ENCODE data around the gene A4GALT. TPM values are rescaled to one million over a fixed set of nuclear protein-coding genes. Genes with fewer than 3 reads are reported as not detected.

Gene A4GALT
- total RNA-seq, 4 donors from 2014 or later = 5.8 to 13.3 (median 8.6) TPM

DNA sequence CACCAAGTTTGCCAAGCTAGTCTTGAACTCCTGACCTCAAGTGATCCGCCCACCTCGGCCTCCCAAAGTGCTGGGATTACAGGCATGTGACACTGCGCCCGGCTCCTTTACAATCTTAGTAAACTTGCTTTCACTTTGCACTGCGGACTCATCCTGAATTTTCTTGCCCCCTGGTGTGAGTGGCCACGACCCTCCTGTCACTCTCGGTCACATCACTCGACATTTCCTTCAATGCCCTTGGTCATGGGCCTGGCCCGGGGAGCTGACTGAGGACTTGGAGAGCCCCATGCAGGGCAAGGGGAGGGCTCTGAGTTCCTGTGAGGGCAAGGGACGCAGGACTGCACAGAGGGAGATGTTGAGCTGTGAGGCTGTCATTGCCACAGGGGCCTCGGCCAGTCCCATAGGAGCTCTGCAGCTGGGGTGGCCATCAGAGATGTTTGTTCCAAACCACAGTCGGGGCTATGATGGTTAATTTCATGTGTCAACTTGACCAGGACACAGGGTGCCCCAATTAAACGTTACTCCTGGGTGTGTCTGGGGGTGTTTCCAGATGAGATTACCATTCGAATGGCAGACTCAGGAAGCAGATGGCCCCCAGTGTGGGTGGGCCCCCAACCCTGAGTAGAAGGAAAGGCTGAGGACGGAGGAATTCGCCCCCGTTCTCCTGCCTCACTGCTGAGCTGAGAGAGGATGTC, 21.2 kb downstream of the A4GALT start:
- no peaks in the 10 kb centered on the region for H3K27me3 ChIP-seq
- H3K4me3 ChIP-seq = peak overlapping the region in 1 of 4 donors; percentile 22
- intact Hi-C loops (cut with DNase I; ENCODE audit: low total_unique reads) = loop anchor here (2.0 kb wide), 1 partner anchor 85 kb away; the partner anchor contains the start of gene POLDIP3
- peak in 1 of 2 donors; percentile 7 for ATAC-seq
- H3K4me1 ChIP-seq = peaks cover 56 to 57% of the 10 kb centered on the region in 2 donors
- no peak for TF ChIP-seq POLR2A (IDR thresholded peaks at IDR 0.05)
- TF ChIP-seq, protein P1, sequence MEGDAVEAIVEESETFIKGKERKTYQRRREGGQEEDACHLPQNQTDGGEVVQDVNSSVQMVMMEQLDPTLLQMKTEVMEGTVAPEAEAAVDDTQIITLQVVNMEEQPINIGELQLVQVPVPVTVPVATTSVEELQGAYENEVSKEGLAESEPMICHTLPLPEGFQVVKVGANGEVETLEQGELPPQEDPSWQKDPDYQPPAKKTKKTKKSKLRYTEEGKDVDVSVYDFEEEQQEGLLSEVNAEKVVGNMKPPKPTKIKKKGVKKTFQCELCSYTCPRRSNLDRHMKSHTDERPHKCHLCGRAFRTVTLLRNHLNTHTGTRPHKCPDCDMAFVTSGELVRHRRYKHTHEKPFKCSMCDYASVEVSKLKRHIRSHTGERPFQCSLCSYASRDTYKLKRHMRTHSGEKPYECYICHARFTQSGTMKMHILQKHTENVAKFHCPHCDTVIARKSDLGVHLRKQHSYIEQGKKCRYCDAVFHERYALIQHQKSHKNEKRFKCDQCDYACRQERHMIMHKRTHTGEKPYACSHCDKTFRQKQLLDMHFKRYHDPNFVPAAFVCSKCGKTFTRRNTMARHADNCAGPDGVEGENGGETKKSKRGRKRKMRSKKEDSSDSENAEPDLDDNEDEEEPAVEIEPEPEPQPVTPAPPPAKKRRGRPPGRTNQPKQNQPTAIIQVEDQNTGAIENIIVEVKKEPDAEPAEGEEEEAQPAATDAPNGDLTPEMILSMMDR (IDR thresholded peaks at IDR 0.05 in 4 of 5, conservative IDR thresholded peaks at IDR 0.05 in 1 of 5) = no peak
- H3K27ac ChIP-seq = peak overlapping the region; percentile 87 to 98 (median 92)
- peak in 1 of 2 donors; percentile 52 for DNase-seq
- no peaks in the 10 kb centered on the region for H3K36me3 ChIP-seq
- no peaks in the 10 kb centered on the region for H3K9me3 ChIP-seq
- in situ Hi-C loops (cut with MboI; ENCODE audit: low sequenced_read_pairs in 4 of 4) = no loop called here

DNA sequence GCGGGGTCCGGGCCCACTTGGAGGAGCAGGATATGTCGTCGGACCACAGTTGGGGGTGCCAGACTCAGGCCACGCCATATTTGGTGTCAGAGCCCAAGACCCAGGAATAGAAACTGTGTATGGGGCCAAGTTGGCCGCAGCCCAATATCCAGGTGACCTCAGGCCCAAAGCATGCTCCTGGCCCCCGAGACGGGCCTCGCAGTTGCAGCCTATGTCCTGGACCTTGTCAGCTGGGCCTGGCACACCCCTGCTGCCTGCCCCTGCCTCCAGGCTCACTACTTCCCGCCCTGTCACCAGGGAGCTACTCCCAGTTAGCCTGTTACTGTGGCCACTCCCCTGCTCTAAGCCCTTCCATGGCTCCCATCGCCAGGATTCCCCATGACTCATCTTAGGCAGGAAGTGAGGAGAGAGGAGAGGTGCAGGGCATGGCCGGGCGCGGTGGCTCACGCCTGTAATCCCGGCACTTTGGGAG, 23.1 kb downstream of the A4GALT start:
- Histone ChIP-seq H3K27me3 (no peaks in the 10 kb centered on the region), H3K4me1 (peaks cover 57 to 62% of the 10 kb centered on the region in 2 donors), H3K27ac (peak overlapping the region; percentile 87 to 98 (median 92)), H3K4me3 (no peak overlapping the region), H3K36me3 (no peaks in the 10 kb centered on the region), H3K9me3 (no peaks in the 10 kb centered on the region)
- in situ Hi-C loops (cut with MboI; ENCODE audit: low sequenced_read_pairs in 4 of 4) = no loop called here
- intact Hi-C loops (cut with DNase I; ENCODE audit: low total_unique reads) = loop anchor here (1.0 to 2.0 kb wide), 3 partner anchors 9 to 83 kb away; partner anchors contain the start of gene POLDIP3
- TF ChIP-seq POLR2A (IDR thresholded peaks at IDR 0.05) = peak in 1 of 2 donors; percentile 49
- TF ChIP-seq, protein P1 (IDR thresholded peaks at IDR 0.05 in 4 of 5, conservative IDR thresholded peaks at IDR 0.05 in 1 of 5) = no peak
- ATAC-seq (peak; percentile 71 to 73), DNase-seq (peak; percentile 90 to 98)

DNA sequence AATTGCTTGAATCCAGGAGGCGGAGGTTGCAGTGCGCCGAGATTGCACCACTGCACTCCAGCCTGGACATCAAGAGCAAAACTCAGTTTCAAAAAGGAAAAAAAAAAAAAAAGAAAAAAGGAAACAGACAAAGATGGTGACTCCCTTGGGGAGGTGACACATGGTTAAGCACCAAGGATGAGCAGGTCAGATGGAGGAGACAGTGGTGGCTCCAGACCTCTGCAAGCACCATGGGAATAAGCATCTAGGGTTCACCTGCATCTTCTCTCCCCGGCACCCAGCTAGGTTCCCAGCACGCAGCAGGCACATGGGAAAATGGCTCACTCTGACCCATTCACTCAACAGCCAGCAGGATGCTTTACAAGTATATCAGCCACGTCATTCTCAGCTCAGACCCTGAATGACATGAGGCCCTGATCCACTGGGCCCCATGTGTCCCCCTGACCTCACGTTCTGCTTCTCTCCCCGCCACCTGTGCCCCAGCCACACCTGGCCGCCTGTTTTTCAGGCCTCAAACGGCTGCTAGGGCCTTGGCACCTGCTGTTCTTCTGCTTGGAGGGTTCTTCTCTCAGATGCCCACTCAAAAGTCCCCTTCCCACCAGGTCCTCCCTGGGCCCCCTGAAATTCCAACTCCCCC, 24.2 kb downstream of the A4GALT start:
- no peaks in the 10 kb centered on the region for H3K36me3 ChIP-seq
- H3K27ac ChIP-seq = peak overlapping the region; percentile 87 to 98 (median 92)
- no peak for ATAC-seq
- no peaks in the 10 kb centered on the region for H3K9me3 ChIP-seq
- peaks cover 60 to 64% of the 10 kb centered on the region in 2 donors for H3K4me1 ChIP-seq
- in situ Hi-C loops (cut with MboI; ENCODE audit: low sequenced_read_pairs in 4 of 4) = no loop called here
- no peak overlapping the region for H3K4me3 ChIP-seq
- intact Hi-C loops (cut with DNase I; ENCODE audit: low total_unique reads) = no loop called here
- no peak for TF ChIP-seq POLR2A (IDR thresholded peaks at IDR 0.05)
- TF ChIP-seq, protein P1 (IDR thresholded peaks at IDR 0.05 in 4 of 5, conservative IDR thresholded peaks at IDR 0.05 in 1 of 5) = no peak
- no peak for DNase-seq
- no peaks in the 10 kb centered on the region for H3K27me3 ChIP-seq

DNA sequence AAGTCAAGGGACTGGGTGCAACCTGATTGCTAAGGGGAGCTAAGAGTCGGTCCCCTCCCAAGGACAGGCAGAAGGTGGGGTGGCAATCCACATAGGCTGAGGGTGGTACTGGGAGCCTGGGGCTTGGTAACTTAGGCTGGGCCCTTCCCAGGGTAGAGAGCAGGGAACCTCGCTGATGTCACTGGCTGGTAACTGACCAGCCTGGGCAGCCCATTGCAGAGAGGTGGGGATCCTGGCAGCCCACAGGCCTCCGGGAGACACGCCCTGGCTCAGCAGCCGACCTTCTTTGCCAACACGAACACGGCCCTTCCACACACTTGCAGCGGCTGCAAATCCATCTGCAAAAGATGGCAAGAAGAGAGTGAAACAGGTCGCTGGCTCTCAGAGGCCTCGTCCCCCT, 25.4 kb downstream of the A4GALT start:
- TF ChIP-seq, protein P1 (IDR thresholded peaks at IDR 0.05 in 4 of 5, conservative IDR thresholded peaks at IDR 0.05 in 1 of 5) = no peak
- peak in 1 of 2 donors; percentile 11 for TF ChIP-seq POLR2A (IDR thresholded peaks at IDR 0.05)
- H3K4me1 ChIP-seq = peaks cover 63 to 66% of the 10 kb centered on the region in 2 donors
- no peaks in the 10 kb centered on the region for H3K27me3 ChIP-seq
- in situ Hi-C loops (cut with MboI; ENCODE audit: low sequenced_read_pairs in 4 of 4) = no loop called here
- H3K4me3 ChIP-seq = no peak overlapping the region
- ATAC-seq (peak in 1 of 2 donors; percentile 34), DNase-seq (peak; percentile 54 to 89)
- H3K9me3 ChIP-seq = no peaks in the 10 kb centered on the region
- intact Hi-C loops (cut with DNase I; ENCODE audit: low total_unique reads) = no loop called here
- H3K27ac ChIP-seq = peak overlapping the region; percentile 87 to 98 (median 92)
- H3K36me3 ChIP-seq = no peaks in the 10 kb centered on the region

All from gastrocnemius medialis (tissue), 4 donors.